Liver (tissue), 9 donors: ENCODE measurements around the gene OTUD6A. TPM values are rescaled to one million over a fixed set of nuclear protein-coding genes. Genes with fewer than 3 reads are reported as not detected.

ENCODE experiments used
- DNase-seq: peaks from one replicate; pipeline ENCODE4 v3.0.0-alpha.2; 2017; ENCODE audit warnings: low spot score
- H3K27ac ChIP-seq, 2 donors: one replicate each; pipeline ENCODE4 v1.7.0; 2013; ENCODE audit warnings: inconsistent platforms in 2 of 2, low read length in 2 of 2, control low read depth in 1 of 2, low read depth in 1 of 2, mild to moderate bottlenecking in 1 of 2
- H3K27me3 ChIP-seq, 4 donors: one replicate each; pipeline versions ENCODE4 v1.6.1 to v1.7.0; 2013; ENCODE audit warnings: low read length in 3 of 4, inconsistent platforms in 1 of 4, mild to moderate bottlenecking in 1 of 4, moderate library complexity in 1 of 4; ENCODE audit not compliant: control insufficient read depth in 4 of 4, insufficient read depth in 4 of 4
- H3K36me3 ChIP-seq, 4 donors: one replicate each; pipeline versions ENCODE4 v1.6.1 to v1.7.0; 2013; ENCODE audit warnings: low read length in 3 of 4, mild to moderate bottlenecking in 3 of 4, low read depth in 1 of 4, moderate library complexity in 1 of 4; ENCODE audit not compliant: control insufficient read depth in 4 of 4, insufficient read depth in 3 of 4
- H3K4me1 ChIP-seq, 4 donors: one replicate each; pipeline versions ENCODE4 v1.6.1 to v1.7.0; 2013; ENCODE audit warnings: low read length in 3 of 4, mild to moderate bottlenecking in 3 of 4, moderate library complexity in 1 of 4; ENCODE audit not compliant: control insufficient read depth in 4 of 4, insufficient read depth in 4 of 4
- H3K4me3 ChIP-seq, 3 donors: one replicate each; pipeline versions ENCODE4 v1.6.1 to v1.7.0; 2013; ENCODE audit warnings: low read length in 3 of 3, control low read depth in 1 of 3, low read depth in 1 of 3, mild to moderate bottlenecking in 1 of 3
- H3K9ac ChIP-seq, 2 donors: one replicate each; pipeline ENCODE4 v1.7.0; 2013; ENCODE audit warnings: low read length in 2 of 2, mild to moderate bottlenecking in 2 of 2, moderate library complexity in 2 of 2, control low read depth in 1 of 2, low read depth in 1 of 2
- H3K9me3 ChIP-seq, 4 donors: one replicate each; pipeline versions ENCODE4 v1.6.1 to v1.7.0; 2013; ENCODE audit warnings: low read length in 3 of 4; ENCODE audit not compliant: control insufficient read depth in 4 of 4
- ATF3 ChIP-seq: IDR thresholded peaks from 2 replicates; pipeline ENCODE4 v1.6.1; 2016; ENCODE audit warnings: antibody characterized with exemption
- EGR1 ChIP-seq, 2 donors: IDR thresholded peaks; 2 replicates each; pipeline ENCODE4 v1.6.1; 2016 to 2018; ENCODE audit warnings: antibody characterized with exemption in 2 of 2, low read depth in 2 of 2
- FOXA1 ChIP-seq: IDR thresholded peaks from 2 replicates; pipeline ENCODE4 v1.6.1; 2016; ENCODE audit warnings: antibody characterized with exemption
- FOXA2 ChIP-seq: IDR thresholded peaks from 2 replicates; pipeline ENCODE4 v1.6.1; 2016; ENCODE audit warnings: antibody characterized with exemption
- GABPA ChIP-seq, 2 donors: IDR thresholded peaks in 1 of 2; conservative IDR thresholded peaks in 1 of 2; 2 replicates each; pipeline ENCODE4 v1.6.1; 2016; ENCODE audit warnings: antibody characterized with exemption in 2 of 2, mild to moderate bottlenecking in 1 of 2, moderate library complexity in 1 of 2
- HNF4A ChIP-seq, 2 donors: conservative IDR thresholded peaks; 2 replicates each; pipeline ENCODE4 v1.6.1; 2016; ENCODE audit warnings: antibody characterized with exemption in 2 of 2, mild to moderate bottlenecking in 2 of 2
- REST ChIP-seq: IDR thresholded peaks from 2 replicates; pipeline ENCODE4 v1.6.1; 2016; ENCODE audit warnings: antibody characterized with exemption, mild to moderate bottlenecking
- RXRA ChIP-seq, 2 donors: IDR thresholded peaks; 2 replicates each; pipeline ENCODE4 v1.6.1; 2017 to 2018; ENCODE audit warnings: antibody characterized with exemption in 2 of 2, mild to moderate bottlenecking in 1 of 2
- TAF1 ChIP-seq: conservative IDR thresholded peaks from 2 replicates; pipeline ENCODE4 v1.6.1; 2016; ENCODE audit warnings: antibody characterized with exemption, mild to moderate bottlenecking
- ZBTB33 ChIP-seq: IDR thresholded peaks from 2 replicates; pipeline ENCODE4 v1.6.1; 2016; ENCODE audit warnings: antibody characterized with exemption
- WGBS: extraction: QIAGEN DNeasy Blood & Tissue Kit; methylation state at CpG from one replicate; pipeline ENCODE4 v1.1.7; 2013; 5-methylcytosine and 5-hydroxymethylcytosine counted together
- polyA plus RNA-seq, 2 donors: library from polyadenylated mRNA; stranded (reverse) in 1 of 2; unstranded in 1 of 2; fragments of 200-250 nt in 1 of 2; fragments of >200 nt in 1 of 2; fragmentation: Nextera tagmentation in 1 of 2; extraction: Ambion mirVana in 1 of 2; gene quantifications; one replicate each; pipeline versions ENCODE4 v1.2.1 to v1.2.3, GENCODE V29; 2013 to 2015
- total RNA-seq, 2 donors: library from RNA; depleted of rRNA; stranded (reverse); fragments of >200 nt; gene quantifications; one replicate each; pipeline ENCODE4 v1.2.3, GENCODE V29; 2014
- TF ChIP-seq, protein P1 (sequence below): fragments of 150-350 bp; IDR thresholded peaks from 2 replicates; pipeline ENCODE4 v1.5.1; 2017; ENCODE audit warnings: improper control_type of control experiment, low read depth, low read length; ENCODE audit not compliant: missing input control
- TF ChIP-seq, protein P2 (sequence below): IDR thresholded peaks from 2 replicates; pipeline ENCODE4 v1.6.1; 2016; ENCODE audit warnings: antibody characterized with exemption
- donor health status: healthy.
- donor health status: healthy.
- donor health status: healthy.
- donor health status: healthy.
- donor health status: healthy.

The OTUD6A gene
- total and polyA plus RNA-seq, 4 donors, result not detected

GRCh38 chrX:70088751-70089150 is 26.5 kb downstream of the OTUD6A start:
- TF ChIP-seq FOXA1 (no peak), HNF4A (conservative IDR thresholded peaks at IDR 0.05) (no peak), REST (no peak), FOXA2 (no peak), GABPA (IDR thresholded peaks at IDR 0.05 in 1 of 2, conservative IDR thresholded peaks at IDR 0.05 in 1 of 2) (no peak), ATF3 (no peak), RXRA (IDR thresholded peaks at IDR 0.05) (no peak), ZBTB33 (no peak), EGR1 (IDR thresholded peaks at IDR 0.05; ENCODE audit: low read depth in 2 of 2) (no peak)
- TF ChIP-seq, protein P1, sequence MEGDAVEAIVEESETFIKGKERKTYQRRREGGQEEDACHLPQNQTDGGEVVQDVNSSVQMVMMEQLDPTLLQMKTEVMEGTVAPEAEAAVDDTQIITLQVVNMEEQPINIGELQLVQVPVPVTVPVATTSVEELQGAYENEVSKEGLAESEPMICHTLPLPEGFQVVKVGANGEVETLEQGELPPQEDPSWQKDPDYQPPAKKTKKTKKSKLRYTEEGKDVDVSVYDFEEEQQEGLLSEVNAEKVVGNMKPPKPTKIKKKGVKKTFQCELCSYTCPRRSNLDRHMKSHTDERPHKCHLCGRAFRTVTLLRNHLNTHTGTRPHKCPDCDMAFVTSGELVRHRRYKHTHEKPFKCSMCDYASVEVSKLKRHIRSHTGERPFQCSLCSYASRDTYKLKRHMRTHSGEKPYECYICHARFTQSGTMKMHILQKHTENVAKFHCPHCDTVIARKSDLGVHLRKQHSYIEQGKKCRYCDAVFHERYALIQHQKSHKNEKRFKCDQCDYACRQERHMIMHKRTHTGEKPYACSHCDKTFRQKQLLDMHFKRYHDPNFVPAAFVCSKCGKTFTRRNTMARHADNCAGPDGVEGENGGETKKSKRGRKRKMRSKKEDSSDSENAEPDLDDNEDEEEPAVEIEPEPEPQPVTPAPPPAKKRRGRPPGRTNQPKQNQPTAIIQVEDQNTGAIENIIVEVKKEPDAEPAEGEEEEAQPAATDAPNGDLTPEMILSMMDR, result no peak
- TF ChIP-seq, protein P2, sequence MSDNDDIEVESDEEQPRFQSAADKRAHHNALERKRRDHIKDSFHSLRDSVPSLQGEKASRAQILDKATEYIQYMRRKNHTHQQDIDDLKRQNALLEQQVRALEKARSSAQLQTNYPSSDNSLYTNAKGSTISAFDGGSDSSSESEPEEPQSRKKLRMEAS, result no peak
- no peaks in the 10 kb centered on the region for H3K27me3 ChIP-seq
- DNase-seq, result no peak

DNA sequence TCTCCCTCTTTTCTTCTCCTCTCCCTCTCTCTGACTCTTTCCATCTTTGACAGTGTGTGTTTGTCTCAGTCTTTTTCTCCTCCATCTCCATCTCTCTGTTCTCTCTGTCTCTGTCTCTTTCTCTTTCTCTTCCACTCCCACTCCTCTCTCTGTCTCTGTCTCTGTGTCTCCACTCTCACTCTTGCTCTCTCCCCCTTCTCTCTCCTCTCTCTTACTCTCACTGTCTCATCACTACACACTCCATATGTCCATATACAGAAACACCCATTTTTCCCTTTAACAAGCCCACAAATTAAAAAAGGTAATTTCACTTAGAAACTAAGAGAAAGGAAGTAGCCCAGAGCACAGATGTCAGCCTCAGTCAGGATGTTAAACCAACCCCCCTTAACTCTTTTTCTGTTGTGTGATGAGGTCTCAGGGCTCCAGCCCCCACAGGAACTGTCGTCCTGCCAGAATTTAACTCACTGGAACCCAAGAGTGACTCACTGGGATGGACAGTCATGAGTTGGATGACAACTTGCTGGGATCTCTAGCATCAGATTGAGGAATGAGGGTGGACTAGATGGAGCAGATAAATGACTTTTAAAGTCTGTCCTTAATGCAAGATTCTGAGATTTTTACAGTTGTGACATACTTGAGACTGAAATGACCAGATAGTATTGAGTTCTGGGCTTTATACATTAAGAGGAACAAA is 27.5 kb downstream of the OTUD6A start:
- H3K4me1 ChIP-seq, result no peaks in the 10 kb centered on the region
- no peak overlapping the region for H3K27ac ChIP-seq
- no peaks in the 10 kb centered on the region for H3K27me3 ChIP-seq
- no peak overlapping the region for H3K9ac ChIP-seq
- 59% methylated on average over 1 of the region's 1 CpG for WGBS
- no peak overlapping the region for H3K4me3 ChIP-seq
- no peaks in the 10 kb centered on the region for H3K9me3 ChIP-seq
- DNase-seq, result no peak
- TF ChIP-seq FOXA1, result no peak
- TF ChIP-seq FOXA2, result no peak
- no peak for TF ChIP-seq EGR1 (IDR thresholded peaks at IDR 0.05; ENCODE audit: low read depth in 2 of 2)
- TF ChIP-seq, protein P1, result no peak
- TF ChIP-seq TAF1, result no peak
- no peak for TF ChIP-seq RXRA (IDR thresholded peaks at IDR 0.05)
- no peaks in the 10 kb centered on the region for H3K36me3 ChIP-seq

More at GRCh38 chrX:70088751-70089150, 26.5 kb downstream of the OTUD6A start:
- H3K36me3 ChIP-seq, result no peaks in the 10 kb centered on the region
- H3K4me3 ChIP-seq, result no peak overlapping the region
- no peaks in the 10 kb centered on the region for H3K4me1 ChIP-seq
- H3K9me3 ChIP-seq, result no peaks in the 10 kb centered on the region
- H3K27ac ChIP-seq, result no peak overlapping the region
- no peak overlapping the region for H3K9ac ChIP-seq
